Measurements from ENCODE around the gene TRMU.

Gene TRMU

DNA sequence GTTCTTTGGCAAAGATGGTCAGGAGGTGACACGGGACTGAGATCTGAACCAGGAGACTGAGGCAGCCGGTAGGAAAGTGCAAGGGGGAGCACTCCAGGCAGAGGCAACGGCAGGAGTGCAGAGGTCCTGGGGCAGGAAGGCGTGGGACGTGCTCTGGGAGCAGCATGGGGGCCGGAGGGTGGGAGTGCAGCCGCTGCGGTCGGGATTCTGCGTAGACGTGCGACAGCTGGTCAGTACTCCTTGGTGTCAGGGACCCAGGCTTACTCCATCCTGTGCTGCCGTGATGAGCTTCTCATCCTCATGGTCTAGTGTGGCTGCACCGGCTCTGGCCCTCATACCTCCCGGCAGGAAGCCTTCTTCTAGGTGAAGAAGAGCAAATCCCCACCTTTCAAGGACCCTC is 16.9 kb upstream of the TRMU start:
- no peak for TF ChIP-seq CTCF (IDR thresholded peaks at IDR 0.05; ENCODE audit: control insufficient read depth, extremely low read depth, insufficient read depth)
- DNase-seq (ENCODE audit: low read depth), result no peak

DNA sequence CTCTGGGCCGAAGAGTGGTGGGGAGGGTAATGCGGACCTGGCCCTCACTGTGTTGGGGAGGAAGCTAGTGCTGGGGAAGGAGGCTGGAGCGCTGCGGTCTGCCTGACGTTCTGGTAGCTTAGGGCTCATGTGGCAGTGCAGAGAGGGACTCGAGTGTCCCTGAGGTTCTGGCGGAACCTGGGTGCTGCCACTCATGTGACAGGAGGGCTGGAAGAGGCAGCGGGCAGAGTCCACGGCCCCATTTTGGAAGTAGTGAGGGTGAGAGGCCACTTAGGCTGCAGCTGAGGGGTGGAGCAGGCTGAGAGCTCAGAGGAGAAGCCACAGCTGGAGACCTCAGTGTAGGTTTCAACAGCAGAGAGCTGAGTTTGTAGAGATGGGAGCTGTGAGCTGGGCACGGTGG is 16.2 kb upstream of the TRMU start:
- DNase-seq (ENCODE audit: low read depth), result no peak
- no peak for TF ChIP-seq CTCF (IDR thresholded peaks at IDR 0.05; ENCODE audit: control insufficient read depth, extremely low read depth, insufficient read depth)
- H3K4me3 ChIP-seq (ENCODE audit: low read depth, low read length), result no peak overlapping the region

More for the DNA sequence above, 16.9 kb upstream of the TRMU start:
- H3K4me3 ChIP-seq (ENCODE audit: low read depth, low read length), result no peak overlapping the region

DNA sequence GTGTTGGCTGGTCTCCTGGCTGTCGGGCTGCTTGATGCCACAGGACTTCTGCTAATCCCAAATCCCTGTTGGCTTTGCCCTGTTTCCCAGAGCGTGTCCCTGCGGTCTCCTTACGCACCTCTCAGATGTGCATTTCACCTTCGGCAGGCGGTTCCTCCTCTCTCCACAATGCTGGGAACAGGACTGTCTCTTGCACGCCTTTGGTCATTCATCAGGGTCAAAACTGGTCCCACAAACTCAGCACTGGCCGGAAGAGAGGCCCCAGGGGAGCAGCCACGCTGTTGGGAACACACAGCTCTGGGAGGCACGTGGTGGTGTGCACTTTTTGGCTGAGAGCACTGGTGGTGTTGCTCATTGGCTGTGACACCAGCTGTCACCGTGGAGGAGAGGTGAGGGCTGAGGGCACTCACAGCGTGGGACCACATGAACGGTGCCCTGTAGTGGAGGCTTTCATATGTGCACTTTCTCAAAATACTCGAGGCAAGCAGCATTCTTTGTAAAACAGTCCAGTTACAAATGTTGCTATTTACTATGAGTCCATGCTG is 15.3 kb upstream of the TRMU start:
- TF ChIP-seq CTCF (IDR thresholded peaks at IDR 0.05; ENCODE audit: control insufficient read depth, extremely low read depth, insufficient read depth), result no peak
- no peak for DNase-seq (ENCODE audit: low read depth)
- H3K4me3 ChIP-seq (ENCODE audit: low read depth, low read length), result no peak overlapping the region

DNA sequence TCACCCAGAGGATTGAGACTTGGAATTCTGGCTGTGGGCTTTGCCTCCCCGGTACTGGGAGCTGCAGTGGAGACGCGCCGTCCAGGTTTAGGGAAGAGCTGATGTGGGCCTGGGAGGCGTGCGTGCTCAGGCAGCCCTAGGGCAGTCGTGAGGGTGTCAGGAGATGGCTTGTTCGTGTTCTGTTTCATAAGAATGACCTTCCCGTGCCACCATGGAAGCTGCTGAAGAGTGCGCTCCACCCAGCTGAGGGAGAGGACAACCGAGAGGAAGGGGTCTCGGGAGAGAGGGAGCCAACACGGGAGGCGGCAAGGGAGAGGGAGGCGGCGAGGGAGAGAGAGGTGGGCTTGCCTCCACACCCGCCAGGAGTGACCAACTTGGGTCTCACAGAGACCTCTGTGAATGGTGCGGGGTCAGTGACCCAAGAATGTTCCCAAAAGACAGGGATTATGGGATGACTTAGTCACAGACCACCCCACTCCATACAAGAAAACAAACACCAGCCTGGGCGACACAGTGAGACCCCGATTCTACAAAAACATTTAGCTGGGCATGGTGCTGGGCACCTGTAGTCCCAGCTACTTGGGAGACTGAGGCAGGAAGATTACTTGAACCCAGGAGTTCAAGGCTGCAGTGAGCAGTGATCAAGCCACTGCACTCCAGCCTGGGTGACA is 14.7 kb upstream of the TRMU start:
- TF ChIP-seq CTCF (IDR thresholded peaks at IDR 0.05; ENCODE audit: control insufficient read depth, extremely low read depth, insufficient read depth), result no peak
- DNase-seq (ENCODE audit: low read depth), result no peak
- H3K4me3 ChIP-seq (ENCODE audit: low read depth, low read length), result no peak overlapping the region

DNA sequence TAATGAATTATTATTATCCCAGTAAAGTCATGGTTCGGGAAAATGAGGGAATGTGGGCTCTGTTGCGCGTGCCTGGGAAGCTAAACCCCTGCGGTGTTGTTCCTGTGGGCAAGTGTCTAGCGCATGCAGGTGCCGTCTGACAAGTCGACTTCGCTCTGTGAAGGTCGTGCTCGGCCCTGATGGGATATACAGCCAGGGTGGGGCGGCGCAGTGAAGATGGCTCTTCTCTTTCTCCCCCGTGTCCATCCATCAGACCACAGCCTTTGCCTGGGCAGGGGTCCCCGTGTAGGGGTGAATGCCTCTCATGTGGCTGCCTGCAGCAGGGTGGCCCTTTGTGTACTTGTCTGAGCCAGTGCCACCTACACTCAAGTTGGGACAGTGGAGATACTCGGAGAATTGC is 12.8 kb upstream of the TRMU start:
- TF ChIP-seq CTCF (IDR thresholded peaks at IDR 0.05; ENCODE audit: control insufficient read depth, extremely low read depth, insufficient read depth), result no peak
- DNase-seq (ENCODE audit: low read depth), result no peak
- no peak overlapping the region for H3K4me3 ChIP-seq (ENCODE audit: low read depth, low read length)

DNA sequence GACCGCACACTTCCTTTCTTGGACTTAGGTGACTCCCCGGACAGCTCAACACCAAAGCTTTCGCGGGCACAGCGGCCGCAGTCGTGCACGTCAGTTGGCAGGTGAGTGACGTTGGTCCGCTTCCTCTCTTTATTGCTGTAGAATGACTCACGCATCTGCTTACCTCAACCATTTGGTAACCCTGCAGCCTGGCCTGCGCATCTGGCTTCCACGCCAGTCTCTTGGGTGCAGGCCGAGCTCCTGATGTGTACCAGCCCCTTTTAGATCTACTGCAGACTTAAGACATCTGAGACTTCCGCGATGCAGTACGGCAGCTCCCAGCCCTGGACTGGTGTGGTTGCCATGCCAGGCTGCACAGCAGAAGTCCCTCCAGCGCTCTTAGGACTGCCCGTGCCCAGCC is 12.4 kb upstream of the TRMU start:
- no peak for TF ChIP-seq CTCF (IDR thresholded peaks at IDR 0.05; ENCODE audit: control insufficient read depth, extremely low read depth, insufficient read depth)
- H3K4me3 ChIP-seq (ENCODE audit: low read depth, low read length), result no peak overlapping the region
- DNase-seq (ENCODE audit: low read depth), result no peak
